K562 (cell line): ENCODE measurements around the gene GHRL. TPM values are rescaled to one million over a fixed set of nuclear protein-coding genes. Genes with fewer than 3 reads are reported as not detected.

Experiments used
- ATAC-seq: fragments of 200-7000 bp; cut with Tn5 transposase; 3 replicates; pipeline ENCODE4 v1.9.1; 2020; ENCODE audit warnings: moderate library complexity
- BruUV-seq: library from RNA; stranded (reverse); fragments of 400-500 nt; replicated peaks from 2 replicates; lab custom pipeline; 2021; lab: Mats Ljungman, UMichigan
- CTCF ChIA-PET: fragments of 300-600 bp; formaldehyde crosslinking; extraction: SDS; loops from one replicate; lab custom pipeline; 2021; ENCODE audit warnings: low intra/inter-chr PET ratio; lab: Yijun Ruan, JAX
- POLR2A ChIA-PET: fragments of 300-600, 350-650 bp; sonication (Branson Sonifier 250); formaldehyde crosslinking; extraction: SDS; loops from one replicate; lab custom pipeline; 2021; ENCODE audit warnings: antibody characterized with exemption, inconsistent platforms; lab: Yijun Ruan, JAX
- DNase-seq, 4 experiments: peaks; one replicate each; pipeline versions ENCODE4 v3.0.0 to v3.0.0-alpha.2; 2011 to 2018; ENCODE audit warnings: low spot score in 3 of 4, mixed read lengths in 3 of 4; ENCODE audit errors: extremely low read depth in 1 of 4
- FAIRE-seq: peaks from 2 replicates; lab custom pipeline; 2011; peaks lifted over from hg19 to GRCh38; lab: Jason Lieb, UNC
- H2AFZ ChIP-seq: 2 replicates; pipeline ENCODE4 v1.6.0; 2011; ENCODE audit warnings: low read depth, low read length, control low read depth, inconsistent platforms
- H3K27ac ChIP-seq: fragments of 200-600 bp; 3 replicates; pipeline ENCODE4 v1.8.0; 2011; ENCODE audit warnings: low read depth, mild to moderate bottlenecking, control low read depth, inconsistent platforms, low read length, moderate library complexity, mixed read lengths; ENCODE audit errors: extremely low read depth
- H3K27me3 ChIP-seq, 2 experiments: fragments of 300-600 bp in 1 of 2; 2 replicates in 1 of 2; 3 replicates in 1 of 2; pipeline versions ENCODE4 v1.6.0 to v1.8.0; 2011; ENCODE audit warnings: inconsistent platforms in 2 of 2, low read length in 2 of 2, mild to moderate bottlenecking in 1 of 2, mixed read lengths in 1 of 2, moderate library complexity in 1 of 2; ENCODE audit not compliant: control insufficient read depth in 2 of 2, insufficient read depth in 2 of 2
- H3K36me3 ChIP-seq: fragments of 300-600 bp; 3 replicates; pipeline ENCODE4 v1.8.0; 2011; ENCODE audit warnings: mild to moderate bottlenecking, low read length, inconsistent platforms; ENCODE audit not compliant: control insufficient read depth, insufficient read depth
- H3K4me1 ChIP-seq, 2 experiments: fragments of 200-600 bp in 1 of 2; replicated peaks in 1 of 2; 2 replicates in 1 of 2; 3 replicates in 1 of 2; pipeline versions ENCODE4 v1.5.1 to v1.8.0; 2011; ENCODE audit warnings: inconsistent platforms in 2 of 2, low read length in 2 of 2, mild to moderate bottlenecking in 1 of 2, mixed read lengths in 1 of 2, moderate library complexity in 1 of 2; ENCODE audit not compliant: control insufficient read depth in 2 of 2, insufficient read depth in 2 of 2
- H3K4me2 ChIP-seq: 2 replicates; pipeline ENCODE4 v1.6.1; 2011; ENCODE audit warnings: low read length, control low read depth, inconsistent platforms, mixed read lengths; ENCODE audit not compliant: insufficient read depth
- H3K4me3 ChIP-seq: fragments of 200-600 bp; sonication (generic), shearing (Covaris generic); 2 replicates; pipeline ENCODE4 v1.5.1; 2016; ENCODE audit warnings: control low read depth, inconsistent platforms
- H3K79me2 ChIP-seq: fragments of 200-600 bp; 3 replicates; pipeline ENCODE4 v1.8.0; 2011; ENCODE audit warnings: low read length, inconsistent platforms; ENCODE audit not compliant: control insufficient read depth, insufficient read depth
- H3K9ac ChIP-seq, 2 experiments: 2 replicates each; pipeline versions ENCODE4 v1.6.0 to v1.6.1; 2011; ENCODE audit warnings: low read depth in 2 of 2, low read length in 2 of 2, control low read depth in 1 of 2, inconsistent platforms in 1 of 2, mild to moderate bottlenecking in 1 of 2, mixed read lengths in 1 of 2; ENCODE audit not compliant: insufficient read depth in 1 of 2
- H3K9me1 ChIP-seq: one replicate; pipeline ENCODE4 v1.6.0; 2011; ENCODE audit warnings: inconsistent platforms, mild to moderate bottlenecking, low read length, moderate library complexity; ENCODE audit not compliant: control insufficient read depth, insufficient read depth
- H3K9me3 ChIP-seq: replicated peaks from 2 replicates; pipeline ENCODE4 v1.5.1; 2011; ENCODE audit warnings: low read depth, low read length, inconsistent platforms; ENCODE audit not compliant: control insufficient read depth, insufficient read depth
- H4K20me1 ChIP-seq: replicated peaks from 2 replicates; pipeline ENCODE4 v1.6.1; 2011; ENCODE audit warnings: low read length, inconsistent platforms, mixed read lengths; ENCODE audit not compliant: control insufficient read depth, insufficient read depth
- GTF2E2 ChIP-seq: fragments of 200-800 bp; sonication (Bioruptor generic); IDR thresholded peaks from 2 replicates; pipeline ENCODE4 v1.6.1; 2016; ENCODE audit warnings: missing genetic modification characterization, missing compliant biosample characterization
- MLX ChIP-seq, 2 experiments: fragments of 450-650 bp in 1 of 2; sonication (generic) in 1 of 2; formaldehyde crosslinking; conservative IDR thresholded peaks; 2 replicates each; pipeline versions ENCODE4 v1.4.0 to v1.8.1; 2020 to 2022; ENCODE audit warnings: mild to moderate bottlenecking in 1 of 2, missing genetic modification reagents in 1 of 2
- SAP30 ChIP-seq: fragments of 200-600 bp; sonication (generic); IDR thresholded peaks from 2 replicates; pipeline ENCODE4 v1.6.1; 2012; ENCODE audit warnings: borderline replicate concordance, low read depth, mild to moderate bottlenecking, moderate library complexity, low read length, control low read depth, inconsistent platforms; ENCODE audit not compliant: insufficient read depth, poor library complexity, severe bottlenecking
- TCFL5 ChIP-seq: fragments of 250-450 bp; sonication (Bioruptor Pico); conservative IDR thresholded peaks from 2 replicates; pipeline ENCODE4 v1.6.1; 2021; ENCODE audit warnings: mild to moderate bottlenecking, moderate library complexity, matching md5 sums
- ZBTB49 ChIP-seq: sonication (generic); formaldehyde crosslinking; IDR thresholded peaks from 2 replicates; pipeline ENCODE4 v1.8.0; 2022; ENCODE audit warnings: missing genetic modification reagents, mild to moderate bottlenecking, borderline replicate concordance
- WGBS: fragments of 100-300 bp; shearing (Covaris generic); methylation state at CpG from one replicate; pipeline ENCODE4 v1.1.6; 2016; ENCODE audit warnings: low coverage, mixed read lengths; ENCODE audit not compliant: insufficient coverage; ENCODE audit errors: missing lambda C conversion rate; 5-methylcytosine and 5-hydroxymethylcytosine counted together
- in situ Hi-C: fragments of 300-500 bp; cut with MboI; formaldehyde crosslinking; loops from 4 replicates; pipeline ENCODE4 v1.15.0; 2018; ENCODE audit warnings: inconsistent platforms, mixed read lengths
- intact Hi-C: fragments of 100-400 bp; cut with micrococcal nuclease; formaldehyde crosslinking; loops from 2 replicates; pipeline ENCODE4 v1.14.2; 2022
- polyA plus RNA-seq, 8 experiments: library from polyadenylated mRNA; depleted of rRNA in 4 of 8; stranded (reverse) in 5 of 8; unstranded in 3 of 8; fragments of >200 nt; fragmentation: Nextera tagmentation in 2 of 8; fragmentation: Illumina TruSeq in 1 of 8; extraction: Ambion mirVana in 2 of 8; extraction: Trizol in 1 of 8; gene quantifications; 2 replicates each; pipeline versions ENCODE4 v1.2.1 to v1.2.3, GENCODE V29; 2011 to 2014; ENCODE audit warnings: inconsistent platforms in 1 of 8, missing spikeins in 1 of 8
- total RNA-seq, 7 experiments: library from RNA; depleted of rRNA in 6 of 7; stranded (reverse); fragments of >200 nt in 6 of 7; fragmentation: Illumina TruSeq in 2 of 7; extraction: Trizol in 2 of 7; gene quantifications; 2 replicates each; pipeline versions ENCODE4 v1.2.1 to v1.2.3, GENCODE V29; 2011 to 2021; ENCODE audit warnings: low replicate concordance in 1 of 7

The GHRL gene
- total and polyA plus RNA-seq, 9 of the 15 experiments (the other 6 are each of a cell fraction or from before 2014, with no cell fraction given): 0.08 to 0.29 (median 0.15) TPM; not detected in 5

GRCh38 chr3:10320320-10320677 lies 27.6 kb upstream of the GHRL start:
- CTCF ChIA-PET: no interaction called here
- in situ Hi-C loops: loop anchor here (25.0 kb wide), 1 partner anchor 808 kb away; no protein-coding TSS in a partner anchor
- Histone ChIP-seq H2AFZ (peak overlapping the region; percentile 89), H3K9ac (peak overlapping the region; percentile 98 to 100), H3K9me1 (peaks cover 9% of the 10 kb centered on the region), H3K4me1 (peaks cover 5% of the 10 kb centered on the region in 2 experiments; a peak in 3 of 5 replicates), H4K20me1 (peaks cover 25% of the 10 kb centered on the region), H3K27ac (peak overlapping the region; percentile 92), H3K36me3 (peaks cover 46% of the 10 kb centered on the region), H3K9me3 (no peaks in the 10 kb centered on the region), H3K79me2 (peaks cover 41% of the 10 kb centered on the region), H3K27me3 (peaks cover 4 to 14% of the 10 kb centered on the region in 2 experiments; a peak in 3 of 5 replicates), H3K4me3 (peak overlapping the region; percentile 93), H3K4me2 (peak overlapping the region; percentile 100)
- TF ChIP-seq ZBTB49 (CRISPR knock-in tag): 0 out of 2 replicates have a peak, but pooled peaks have one; percentile 13
- TF ChIP-seq GTF2E2: 0 out of 2 replicates have a peak, but pooled peaks have one; percentile 8
- TF ChIP-seq TCFL5 (CRISPR knock-in tag): no peak
- TF ChIP-seq SAP30: no peak
- no peak for TF ChIP-seq MLX (CRISPR knock-in tag; conservative IDR thresholded peaks at IDR 0.05)
- POLR2A ChIA-PET: interaction anchor here (0.6 to 4.0 kb wide), 16 partner anchors 8 to 589 kb away, joined by 3 to 39 read pairs (median 5); partner anchors contain the start of genes ARPC4, BRPF1 and OGG1
- WGBS: 0% methylated on average over 9 of the region's 9 CpGs
- peak in 1 of 4 experiments; percentile 11 for DNase-seq
- intact Hi-C loops: loop anchor here (2.0 to 10.0 kb wide), 4 partner anchors 71 to 595 kb away; partner anchors contain the start of genes FANCD2, IRAK2 and TATDN2
- FAIRE-seq: no peak
- BruUV-seq: no TSS peak
- peak; percentile 1 for ATAC-seq
